GM21447 (cell line): Measurements from ENCODE around the gene FCAMR.

ENCODE experiments used
- ATAC-seq: cut with Tn5 transposase; IDR thresholded peaks from one replicate; pipeline ENCODE4 v1.9.1; 2021; ENCODE audit not compliant: unreplicated experiment

Gene FCAMR, protein sequence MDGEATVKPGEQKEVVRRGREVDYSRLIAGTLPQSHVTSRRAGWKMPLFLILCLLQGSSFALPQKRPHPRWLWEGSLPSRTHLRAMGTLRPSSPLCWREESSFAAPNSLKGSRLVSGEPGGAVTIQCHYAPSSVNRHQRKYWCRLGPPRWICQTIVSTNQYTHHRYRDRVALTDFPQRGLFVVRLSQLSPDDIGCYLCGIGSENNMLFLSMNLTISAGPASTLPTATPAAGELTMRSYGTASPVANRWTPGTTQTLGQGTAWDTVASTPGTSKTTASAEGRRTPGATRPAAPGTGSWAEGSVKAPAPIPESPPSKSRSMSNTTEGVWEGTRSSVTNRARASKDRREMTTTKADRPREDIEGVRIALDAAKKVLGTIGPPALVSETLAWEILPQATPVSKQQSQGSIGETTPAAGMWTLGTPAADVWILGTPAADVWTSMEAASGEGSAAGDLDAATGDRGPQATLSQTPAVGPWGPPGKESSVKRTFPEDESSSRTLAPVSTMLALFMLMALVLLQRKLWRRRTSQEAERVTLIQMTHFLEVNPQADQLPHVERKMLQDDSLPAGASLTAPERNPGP

DNA sequence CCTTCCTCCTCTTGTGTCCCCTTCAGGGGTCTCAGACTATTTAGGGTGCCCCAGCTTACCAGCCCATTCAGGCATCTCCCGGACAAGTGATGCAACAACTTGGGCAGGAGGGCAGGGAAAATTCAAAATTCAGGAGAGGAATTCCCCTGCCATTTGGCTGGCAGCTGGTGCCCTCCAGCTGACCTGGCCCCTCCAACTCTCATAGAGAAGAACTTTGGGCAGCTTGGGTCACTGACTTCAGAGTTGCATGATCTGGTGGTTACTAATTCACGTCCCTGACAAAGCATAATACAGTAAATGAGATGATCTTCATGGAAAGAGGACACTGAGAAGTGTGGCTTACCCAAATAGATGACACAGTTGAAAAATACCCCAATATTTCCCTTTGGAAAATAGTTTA, at the start of gene FCAMR:
TSS of gene FCAMR (minus strand) at position 15 of the 400 bp plus-strand sequence. CDS start 335 bp downstream, outside the sequence.
- no peak for ATAC-seq

DNA sequence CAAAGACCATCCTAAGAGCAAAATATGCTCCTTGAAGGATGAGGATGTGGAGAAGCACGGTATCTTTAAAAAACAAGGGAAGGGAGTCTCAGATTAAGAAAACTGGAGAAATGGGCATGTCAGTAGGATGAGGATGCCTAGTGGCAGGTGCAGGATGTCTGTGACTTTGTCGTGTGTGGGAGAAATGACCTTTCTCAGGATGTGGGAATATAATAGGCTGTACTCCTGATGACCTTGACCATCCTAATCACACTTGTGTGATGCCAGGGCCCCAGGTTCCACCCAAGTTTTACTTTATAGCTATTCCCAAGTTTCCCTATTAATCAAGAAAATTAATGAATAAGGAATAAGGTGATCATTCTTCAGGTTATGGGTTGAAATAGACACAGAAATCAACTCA, 49.4 kb upstream of the FCAMR start:
- no peak for ATAC-seq

DNA sequence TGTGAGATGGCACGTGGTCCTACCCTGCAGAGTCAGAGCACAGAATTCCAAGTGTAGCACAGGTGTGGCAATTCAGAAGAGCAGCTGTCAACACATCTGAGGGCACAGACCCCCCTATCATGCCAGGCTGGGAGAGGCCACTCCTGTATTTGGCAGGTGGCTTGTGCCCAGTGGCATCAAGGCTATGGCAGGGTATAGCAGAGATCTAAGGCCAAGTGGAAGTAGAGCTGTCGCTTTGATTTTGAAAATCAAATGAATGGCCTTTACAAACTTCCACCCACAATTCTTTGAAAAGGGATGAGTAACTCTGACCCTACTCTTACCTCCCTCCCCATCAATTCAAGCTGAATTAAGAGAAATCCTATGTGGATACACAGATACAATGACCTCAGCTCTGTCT, 48.9 kb upstream of the FCAMR start:
- no peak for ATAC-seq

DNA sequence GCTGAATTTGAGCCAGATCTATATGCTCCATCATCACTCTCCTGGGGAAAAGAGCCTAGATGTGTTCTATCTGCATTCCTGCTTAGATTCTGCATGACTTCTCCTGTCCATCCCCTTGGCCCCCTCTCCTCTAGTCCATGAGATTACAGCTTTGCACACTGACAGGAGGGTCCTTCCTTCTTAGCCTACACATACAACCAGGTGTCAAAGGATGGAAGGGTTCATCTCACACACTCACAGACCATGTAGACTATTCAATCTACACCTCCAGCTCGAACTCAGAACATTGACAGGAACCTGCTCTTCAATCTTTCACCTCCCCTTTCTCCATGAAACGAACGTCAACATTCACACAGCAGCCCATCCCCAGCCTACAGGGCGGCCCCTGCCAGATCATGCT, 48.4 kb upstream of the FCAMR start:
- no peak for ATAC-seq

DNA sequence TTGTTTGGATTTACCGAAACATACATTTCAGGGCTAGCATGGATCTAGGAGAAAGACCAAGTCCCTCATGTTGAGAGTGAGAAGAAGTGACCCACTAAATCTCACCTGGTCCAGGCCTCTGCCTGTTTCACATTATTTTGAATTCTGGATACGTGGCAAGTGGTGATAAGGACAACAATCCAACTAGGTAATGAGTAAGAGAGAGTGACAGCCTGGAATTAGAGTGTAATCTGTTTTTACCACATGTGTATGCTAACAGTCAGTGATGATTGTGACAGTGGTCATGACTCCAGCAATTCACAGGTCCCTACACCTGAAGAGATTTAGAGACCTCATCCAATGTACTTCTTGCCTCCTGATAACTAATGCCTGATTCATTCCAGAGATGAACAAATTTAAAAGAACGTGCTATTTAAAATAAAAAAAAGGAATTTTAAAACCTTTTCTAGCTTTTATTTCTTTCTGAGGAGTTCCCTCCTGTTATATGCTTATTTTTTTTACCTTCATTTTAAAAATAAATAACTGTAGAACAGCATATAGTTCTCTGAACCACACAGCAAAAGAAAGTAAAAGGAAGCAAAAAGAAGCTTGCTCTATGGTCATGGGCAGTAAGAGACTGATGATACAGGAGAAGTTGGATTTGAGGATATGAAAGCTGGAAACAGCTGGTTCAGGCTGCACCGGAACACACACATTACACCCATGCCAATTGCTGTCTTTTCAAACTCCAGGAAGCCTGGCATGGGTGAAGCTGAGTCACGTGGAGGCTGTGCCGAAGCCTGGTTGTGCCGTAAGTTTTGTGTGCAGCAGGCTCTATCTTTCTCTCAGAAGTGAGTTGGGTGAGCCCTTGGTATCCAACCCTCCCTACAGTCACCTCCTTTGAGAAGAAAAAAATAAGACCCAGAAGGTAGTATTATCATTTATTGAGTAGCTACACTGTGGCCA, 47.6 kb upstream of the FCAMR start:
- ATAC-seq = no peak

DNA sequence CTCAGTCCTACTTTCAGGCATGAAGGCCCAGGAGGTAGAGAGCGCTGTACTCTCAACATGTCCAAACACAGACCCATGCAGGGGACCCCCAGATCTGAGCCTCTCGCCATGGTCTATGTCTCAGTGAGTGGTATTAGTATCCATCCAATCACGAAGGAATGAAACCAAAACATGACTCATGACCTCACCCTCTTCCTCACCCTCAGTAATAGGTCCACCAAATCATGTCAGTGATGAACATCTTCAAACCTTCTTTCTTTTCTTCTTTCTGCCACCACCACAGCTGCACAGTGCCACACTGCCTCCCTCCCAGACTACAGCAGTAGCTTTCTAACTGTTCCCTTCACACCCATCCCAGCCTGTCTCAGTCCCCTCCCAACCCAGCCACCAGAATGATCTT, 45.5 kb upstream of the FCAMR start:
- ATAC-seq = no peak

DNA sequence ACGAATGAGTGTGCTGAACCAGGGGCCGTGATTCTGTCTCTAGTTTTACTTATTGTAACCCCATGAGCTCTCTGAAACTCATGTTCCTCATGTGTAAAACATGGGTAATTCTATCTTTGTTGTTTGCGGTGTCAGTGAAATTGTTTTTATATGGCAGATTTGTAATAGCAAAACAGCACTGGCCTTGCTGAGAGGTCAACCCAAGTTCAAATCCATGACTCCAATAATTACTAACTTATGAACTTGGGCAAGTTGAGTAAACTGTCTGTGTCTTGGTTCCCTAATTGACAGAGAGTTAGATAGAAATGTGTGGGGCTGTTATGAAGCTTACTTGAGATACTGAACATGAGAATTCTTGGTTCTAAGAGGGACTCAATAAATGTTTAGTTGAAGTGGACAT, 44.5 kb upstream of the FCAMR start:
- no peak for ATAC-seq

DNA sequence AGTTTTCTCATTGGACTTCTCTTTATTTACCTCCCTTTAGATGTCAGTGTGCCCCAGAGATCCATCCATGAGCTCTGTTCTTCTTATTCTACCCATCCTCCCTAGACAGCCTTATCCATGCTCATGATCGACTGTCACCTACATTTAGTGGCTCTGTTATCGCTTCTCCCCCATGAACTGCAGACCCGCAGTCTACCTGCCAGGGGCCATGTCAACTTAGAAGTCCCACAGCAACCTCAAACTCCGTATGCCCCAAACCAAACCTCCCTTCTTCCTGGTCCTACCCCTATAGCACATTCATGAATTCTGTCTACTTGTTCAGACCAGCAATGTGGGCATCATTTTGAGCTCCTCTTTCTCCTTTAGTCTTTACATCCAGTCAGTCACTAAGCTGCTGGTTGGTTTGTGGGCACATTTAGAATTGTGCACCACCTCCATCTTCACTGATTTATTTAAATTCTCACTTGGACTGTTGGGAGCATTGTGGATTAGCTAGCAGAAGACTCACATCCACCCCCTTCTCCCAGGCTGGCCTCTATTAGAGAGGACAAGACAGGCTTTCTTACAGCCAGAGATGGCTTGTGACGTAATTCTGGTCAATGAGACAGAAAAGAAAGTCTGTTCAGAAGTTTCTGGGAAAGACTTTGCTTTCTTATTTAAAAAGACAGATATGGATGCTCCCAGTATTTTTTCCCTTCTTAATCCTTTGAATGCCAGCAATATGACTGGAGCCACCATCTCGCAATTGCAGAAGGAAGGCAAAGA, 43.2 kb upstream of the FCAMR start:
- ATAC-seq = no peak

DNA sequence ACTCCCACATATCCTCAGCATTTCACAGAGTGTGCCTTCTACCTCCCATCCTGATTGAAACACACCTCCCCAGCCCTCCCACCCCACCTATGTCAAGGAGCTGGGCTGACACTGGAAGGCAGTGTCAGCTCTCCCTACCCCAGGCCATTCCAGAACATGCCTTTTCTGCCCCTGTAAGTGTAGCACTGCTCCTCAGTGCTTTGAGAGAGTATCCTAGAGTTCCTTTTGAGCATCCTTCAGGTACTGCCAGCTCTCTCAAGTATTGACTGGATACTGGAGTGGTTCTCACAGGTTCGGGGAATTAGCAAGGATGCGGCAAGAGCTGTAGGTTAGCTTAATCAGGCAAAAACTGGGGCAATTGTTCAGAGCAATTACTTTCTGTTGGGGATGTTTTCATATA, 40.5 kb upstream of the FCAMR start:
- no peak for ATAC-seq

DNA sequence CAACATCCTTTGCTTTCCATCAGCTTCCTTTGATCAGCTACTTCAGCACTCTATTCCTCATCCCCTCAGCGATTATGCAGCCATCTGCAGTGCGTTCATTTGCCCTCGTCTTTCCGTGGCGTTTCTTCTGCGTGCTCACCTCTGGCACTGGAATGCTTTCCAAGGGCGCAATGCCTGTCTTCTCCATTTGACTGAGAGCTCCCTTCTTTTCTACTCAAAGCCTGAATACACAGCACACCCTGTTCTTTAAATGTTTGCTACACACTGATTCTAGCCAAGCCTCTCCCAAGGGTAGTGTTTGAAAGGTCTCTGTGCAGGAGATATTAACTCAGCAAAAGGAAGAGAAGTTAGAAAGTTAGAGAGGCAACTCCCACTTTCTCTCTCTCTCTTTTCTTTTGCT, 39.7 kb upstream of the FCAMR start:
- no peak for ATAC-seq

DNA sequence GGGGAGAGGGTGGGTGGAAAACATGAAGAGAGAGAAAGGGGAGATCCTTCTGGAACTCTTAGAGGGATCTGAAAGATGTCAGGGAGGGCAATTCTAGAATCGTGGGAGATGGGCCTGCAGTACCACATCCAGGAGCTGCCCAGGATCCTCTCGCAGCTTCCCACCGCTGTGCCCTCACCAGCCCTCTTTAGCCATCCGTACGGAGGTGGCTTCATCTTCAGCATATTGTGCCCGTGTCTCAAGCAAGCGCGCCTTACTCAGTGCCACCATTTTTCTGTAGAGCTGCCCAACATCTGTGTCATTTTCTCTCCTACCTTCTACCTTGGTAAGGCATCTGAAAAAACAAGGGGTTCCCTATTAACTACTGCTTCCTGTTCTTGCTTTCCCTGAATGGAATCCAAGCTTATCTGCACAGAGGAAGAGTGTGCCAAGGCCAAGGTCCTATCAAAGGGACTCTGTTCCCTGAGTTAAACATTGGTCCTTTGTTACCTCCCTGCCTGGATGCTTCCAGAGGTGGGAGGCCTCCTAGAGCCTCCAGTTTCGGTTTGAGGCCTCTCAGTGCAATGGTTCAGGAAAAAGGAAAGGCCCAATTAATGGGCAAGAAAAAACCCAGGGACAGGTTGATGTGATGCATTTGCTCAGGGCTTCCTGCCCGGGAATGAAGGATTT, 39.1 kb upstream of the FCAMR start:
- ATAC-seq = no peak

DNA sequence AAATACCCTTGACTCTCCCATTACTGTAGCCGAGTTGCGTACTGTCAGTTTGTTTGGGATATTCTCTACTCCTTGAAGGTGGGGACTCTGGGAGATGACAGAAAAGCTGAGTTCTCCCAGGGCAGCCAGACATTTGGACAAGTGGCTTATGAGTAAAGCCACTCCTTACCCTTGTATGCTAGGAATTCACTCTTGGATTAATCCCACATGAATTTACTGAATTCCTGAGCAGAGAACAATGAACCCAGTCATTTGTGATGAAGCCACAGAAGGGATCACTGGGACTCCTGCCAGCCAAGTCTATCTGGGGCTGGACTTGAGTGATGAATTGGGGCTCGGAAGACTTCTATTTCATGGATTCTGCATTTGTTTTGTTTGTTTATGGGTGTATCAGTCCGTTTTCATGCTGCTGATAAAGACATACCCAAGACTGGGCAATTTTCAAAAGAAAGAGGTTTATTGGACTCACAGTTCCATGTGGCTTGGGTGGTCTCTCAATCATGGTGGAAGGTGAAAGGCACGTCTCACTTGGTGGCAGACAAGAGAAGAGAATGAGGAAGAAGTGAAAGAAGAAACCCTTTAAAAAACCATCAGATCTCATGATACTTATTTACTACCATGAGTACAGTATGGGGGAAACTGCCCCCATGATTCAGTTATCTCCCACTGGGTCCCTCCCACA, 37.2 kb upstream of the FCAMR start:
- ATAC-seq = no peak

DNA sequence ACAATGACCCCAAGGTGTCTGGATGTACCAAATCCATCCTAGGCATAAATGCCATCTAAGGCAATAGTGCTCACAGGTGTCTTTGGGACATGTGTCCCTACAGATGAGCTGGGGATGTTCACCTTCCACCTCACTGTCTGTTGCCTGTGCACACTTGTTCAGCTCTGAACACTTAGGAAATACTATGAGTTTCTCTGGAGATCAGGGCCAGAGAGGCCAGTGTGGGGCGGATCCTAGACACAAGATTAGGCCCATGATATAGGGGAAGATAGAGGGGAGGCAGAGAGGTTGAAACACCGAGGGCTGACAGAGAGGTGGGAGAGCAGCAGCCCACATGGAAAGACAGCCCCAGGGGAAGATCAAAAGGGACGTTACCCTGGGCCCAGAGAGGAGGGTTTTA, 36.7 kb upstream of the FCAMR start:
- ATAC-seq = no peak

DNA sequence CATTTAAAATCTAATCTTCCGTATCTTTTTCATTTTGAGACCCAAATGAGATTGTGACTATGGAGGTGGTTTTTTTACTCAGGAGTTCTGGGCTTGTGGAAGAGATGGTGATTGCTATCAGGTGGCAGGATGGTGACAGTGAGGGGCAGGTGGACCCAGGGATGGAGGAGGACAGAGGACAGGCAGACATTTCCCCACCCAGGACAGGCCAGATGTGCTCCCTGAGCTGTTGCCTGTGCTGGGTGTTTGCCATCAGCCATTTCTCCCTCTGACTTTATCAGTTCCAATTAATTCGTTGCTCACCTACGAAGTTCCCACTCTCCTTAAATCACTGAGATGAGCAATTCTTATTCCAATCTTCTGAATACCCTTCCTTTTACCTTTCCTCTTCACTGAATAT, 35.8 kb upstream of the FCAMR start:
- no peak for ATAC-seq

DNA sequence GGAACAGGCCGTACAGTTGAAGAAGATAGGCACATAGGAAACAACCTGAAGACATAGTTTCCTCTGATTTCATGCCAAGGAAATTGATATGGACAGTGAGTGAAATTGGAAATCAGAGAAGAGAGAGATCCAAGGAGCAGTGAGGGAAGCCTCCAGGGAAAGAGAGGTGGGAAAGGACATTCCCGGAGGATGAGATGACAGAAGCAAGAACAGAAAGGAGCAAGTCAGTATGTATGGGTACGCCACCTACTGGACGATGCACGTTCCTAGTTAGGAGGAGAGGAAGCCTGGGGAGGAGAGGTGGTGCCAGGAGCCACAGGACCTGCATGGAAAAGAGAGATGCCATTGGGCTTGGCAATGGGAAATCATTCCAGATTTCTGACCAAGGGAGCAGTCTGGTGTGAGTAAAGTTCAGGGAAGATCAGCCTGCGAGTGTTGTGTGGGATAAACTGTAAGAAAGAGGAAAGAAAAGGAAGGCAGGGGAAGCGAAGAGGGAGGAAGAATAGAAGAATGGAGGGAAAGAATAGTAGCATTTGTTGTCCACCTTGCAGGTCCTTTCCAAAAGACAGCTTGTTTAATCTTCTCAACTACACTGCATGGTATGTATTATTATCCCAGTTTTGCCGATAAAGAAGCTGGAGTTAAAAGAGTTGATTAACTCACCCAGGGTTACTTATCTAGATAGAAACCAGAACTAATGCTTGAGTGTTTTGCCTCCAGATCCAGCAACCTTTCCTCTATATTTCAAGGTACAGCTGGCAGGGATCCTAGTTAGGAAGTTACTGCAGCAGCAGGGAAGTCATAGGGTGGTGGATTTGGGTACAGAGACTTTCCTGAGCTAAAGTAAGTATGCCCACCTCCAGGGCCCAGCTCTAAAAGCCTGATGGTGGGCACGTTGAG, 34.9 kb upstream of the FCAMR start:
- no peak for ATAC-seq

DNA sequence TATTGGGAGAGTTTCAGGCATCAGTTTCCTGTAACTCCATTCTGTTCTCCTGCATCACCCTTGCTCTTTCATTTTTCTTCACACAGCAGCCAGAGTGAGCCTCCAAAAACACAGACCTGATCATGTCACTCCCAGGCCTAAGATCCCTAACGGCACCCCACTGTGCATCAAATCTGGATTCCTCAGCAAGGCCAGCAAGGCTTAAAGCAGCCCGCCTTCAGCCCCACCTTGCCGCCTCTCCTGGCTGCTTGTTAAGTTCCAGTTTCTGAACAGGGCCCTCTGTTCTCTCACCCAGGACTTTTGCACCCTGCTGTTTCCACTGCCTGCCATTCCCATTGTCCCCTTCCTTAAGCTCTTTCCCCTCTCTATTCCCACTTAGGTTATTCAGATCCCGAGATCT, 33.0 kb upstream of the FCAMR start:
- no peak for ATAC-seq

DNA sequence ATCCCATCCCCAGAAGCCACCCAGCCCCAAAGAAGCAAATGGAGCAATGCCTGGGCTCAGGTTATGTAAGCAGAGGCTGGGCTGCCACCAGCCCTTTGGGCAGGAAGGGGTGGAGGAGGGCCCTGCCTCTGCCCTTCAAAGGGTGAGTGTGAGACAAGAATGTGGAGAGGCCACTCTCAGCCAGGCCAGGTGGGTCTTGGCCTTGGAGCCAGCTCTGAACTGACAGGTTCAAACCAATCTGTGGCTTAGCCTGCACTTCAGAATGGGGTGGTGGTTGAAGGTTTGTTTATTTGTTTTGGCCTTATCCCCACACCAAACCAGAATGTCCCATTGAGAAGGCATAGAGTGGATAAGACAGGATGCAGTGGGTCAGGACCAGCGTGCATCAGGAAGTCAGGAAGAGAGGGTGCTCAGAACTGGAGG, 32.5 kb upstream of the FCAMR start:
- no peak for ATAC-seq

DNA sequence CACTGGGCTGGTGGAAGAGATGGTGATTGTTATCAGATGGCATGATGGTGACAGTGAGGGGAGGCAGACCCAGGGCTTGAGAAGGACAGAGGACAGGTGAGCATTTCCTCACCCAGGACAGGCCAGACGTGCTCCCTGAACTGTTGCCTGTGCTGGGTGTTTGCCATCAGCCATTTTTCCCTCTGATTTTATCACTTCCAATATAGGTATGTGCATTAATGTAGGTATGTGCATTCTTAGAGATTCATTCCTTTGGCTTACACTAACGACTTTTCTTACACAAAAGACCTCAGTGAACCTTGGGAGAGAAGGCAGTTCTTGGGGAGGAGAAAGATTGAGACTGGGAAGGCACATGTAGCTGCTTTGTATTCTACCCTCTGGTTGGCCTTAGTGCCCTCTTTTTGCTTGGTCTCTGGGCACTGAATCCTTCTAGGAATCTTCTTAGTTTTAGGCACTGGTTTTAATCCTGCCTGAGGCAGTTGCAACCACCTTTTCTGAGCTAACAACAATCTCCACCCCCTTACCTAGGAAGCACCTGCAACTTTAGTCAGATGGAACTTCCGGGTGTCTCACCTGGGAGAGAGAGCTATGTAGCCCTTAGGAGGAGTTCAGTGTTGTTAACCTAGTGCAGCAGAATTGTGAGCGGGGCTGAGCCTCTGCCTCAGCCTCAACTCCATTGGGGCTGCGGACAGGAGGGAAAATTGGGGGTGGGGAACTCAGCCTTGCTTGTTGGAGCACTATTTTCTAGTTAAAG, 31.4 kb upstream of the FCAMR start:
- no peak for ATAC-seq
